HepG2 (cell line): Measurements from ENCODE around the gene RGL3. TPM values are rescaled to one million over a fixed set of nuclear protein-coding genes. Genes with fewer than 3 reads are reported as not detected.
A peak's percentile ranks its signal among the peaks of the same experiment; 100 is the strongest.

Experiments
- FOXC1 ChIP-seq: sonication (generic); formaldehyde crosslinking; IDR thresholded peaks from 2 replicates; pipeline ENCODE4 v1.8.0; 2022; ENCODE audit warnings: mild to moderate bottlenecking, missing genetic modification reagents, borderline replicate concordance
- KDM1A ChIP-seq: IDR thresholded peaks from 2 replicates; pipeline ENCODE4 v1.6.1; 2016; ENCODE audit warnings: missing compliant biosample characterization
- MIER2 ChIP-seq: IDR thresholded peaks from 2 replicates; pipeline ENCODE4 v1.6.1; 2016; ENCODE audit warnings: missing biosample characterization, missing genetic modification reagents
- RELA ChIP-seq: sonication (generic); formaldehyde crosslinking; IDR thresholded peaks from 2 replicates; pipeline ENCODE4 v1.4.0; 2020; ENCODE audit warnings: missing genetic modification reagents
- SALL1 ChIP-seq: sonication (generic); formaldehyde crosslinking; IDR thresholded peaks from 2 replicates; pipeline ENCODE4 v1.8.0; 2022; ENCODE audit warnings: mild to moderate bottlenecking, missing genetic modification reagents
- SNAI1 ChIP-seq: sonication (generic); formaldehyde crosslinking; IDR thresholded peaks from 2 replicates; pipeline ENCODE4 v1.5.0; 2020; ENCODE audit warnings: mild to moderate bottlenecking, missing genetic modification reagents, borderline replicate concordance
- TEAD3 ChIP-seq: optimal IDR thresholded peaks from 2 replicates; pipeline ENCODE3; 2016; ENCODE audit warnings: borderline replicate concordance
- ZFP36 ChIP-seq: fragments of 150-350 bp; IDR thresholded peaks from 2 replicates; pipeline ENCODE4 v1.6.1; 2018; ENCODE audit warnings: borderline replicate concordance, low read length, low read depth; ENCODE audit not compliant: partially characterized antibody
- ZNF136 ChIP-seq: sonication (generic); formaldehyde crosslinking; IDR thresholded peaks from 2 replicates; pipeline ENCODE4 v1.8.1; 2022; ENCODE audit warnings: low read depth, mild to moderate bottlenecking, moderate library complexity, missing genetic modification reagents
- ZNF782 ChIP-seq: sonication (generic); formaldehyde crosslinking; IDR thresholded peaks from 2 replicates; pipeline ENCODE4 v1.4.0; 2020; ENCODE audit warnings: missing genetic modification reagents, mild to moderate bottlenecking, borderline replicate concordance
- ZNF83 ChIP-seq: sonication (generic); formaldehyde crosslinking; IDR thresholded peaks from 2 replicates; pipeline ENCODE4 v1.4.0; 2020; ENCODE audit warnings: missing genetic modification reagents, mild to moderate bottlenecking, borderline replicate concordance
- ZSCAN20 ChIP-seq: sonication (generic); formaldehyde crosslinking; IDR thresholded peaks from 2 replicates; pipeline ENCODE4 v1.4.0; 2020; ENCODE audit warnings: missing genetic modification reagents, mild to moderate bottlenecking, borderline replicate concordance
- polyA plus RNA-seq, 8 experiments: library from polyadenylated mRNA; depleted of rRNA in 3 of 8; stranded (reverse) in 7 of 8; unstranded in 1 of 8; fragments of >200 nt; fragmentation: Illumina TruSeq in 4 of 8; extraction: Trizol in 4 of 8; gene quantifications; 2 replicates each; pipeline versions ENCODE4 v1.2.1 to v1.2.3, GENCODE V29; 2011 to 2016; ENCODE audit warnings: low read depth in 4 of 8, missing spikeins in 1 of 8, mixed read lengths in 1 of 8; ENCODE audit not compliant: insufficient read depth in 1 of 8
- total RNA-seq, 5 experiments: library from RNA; depleted of rRNA; stranded (reverse); fragments of >200 nt; fragmentation: Illumina TruSeq; extraction: Trizol; gene quantifications; 2 replicates each; pipeline ENCODE4 v1.2.3, GENCODE V29; 2016; ENCODE audit warnings: low read depth in 1 of 5
- TF ChIP-seq, protein P1 (sequence below): sonication (generic); formaldehyde crosslinking; IDR thresholded peaks from 2 replicates; pipeline ENCODE4 v1.4.0; 2020; ENCODE audit warnings: mild to moderate bottlenecking, missing genetic modification reagents
- TF ChIP-seq, protein P2 (sequence below): sonication (generic); formaldehyde crosslinking; IDR thresholded peaks from 2 replicates; pipeline ENCODE4 v1.4.0; 2020; ENCODE audit warnings: mild to moderate bottlenecking, missing genetic modification reagents
- TF ChIP-seq, protein P3 (sequence below): sonication (generic); formaldehyde crosslinking; IDR thresholded peaks from 2 replicates; pipeline ENCODE4 v1.5.0; 2020; ENCODE audit warnings: missing genetic modification reagents, mild to moderate bottlenecking, borderline replicate concordance

RGL3 gene
- total and polyA plus RNA-seq, 2 of the 13 experiments (the other 11 are each of a cell fraction or from before 2014, with no cell fraction given) = 4.2 to 7.6 TPM

DNA sequence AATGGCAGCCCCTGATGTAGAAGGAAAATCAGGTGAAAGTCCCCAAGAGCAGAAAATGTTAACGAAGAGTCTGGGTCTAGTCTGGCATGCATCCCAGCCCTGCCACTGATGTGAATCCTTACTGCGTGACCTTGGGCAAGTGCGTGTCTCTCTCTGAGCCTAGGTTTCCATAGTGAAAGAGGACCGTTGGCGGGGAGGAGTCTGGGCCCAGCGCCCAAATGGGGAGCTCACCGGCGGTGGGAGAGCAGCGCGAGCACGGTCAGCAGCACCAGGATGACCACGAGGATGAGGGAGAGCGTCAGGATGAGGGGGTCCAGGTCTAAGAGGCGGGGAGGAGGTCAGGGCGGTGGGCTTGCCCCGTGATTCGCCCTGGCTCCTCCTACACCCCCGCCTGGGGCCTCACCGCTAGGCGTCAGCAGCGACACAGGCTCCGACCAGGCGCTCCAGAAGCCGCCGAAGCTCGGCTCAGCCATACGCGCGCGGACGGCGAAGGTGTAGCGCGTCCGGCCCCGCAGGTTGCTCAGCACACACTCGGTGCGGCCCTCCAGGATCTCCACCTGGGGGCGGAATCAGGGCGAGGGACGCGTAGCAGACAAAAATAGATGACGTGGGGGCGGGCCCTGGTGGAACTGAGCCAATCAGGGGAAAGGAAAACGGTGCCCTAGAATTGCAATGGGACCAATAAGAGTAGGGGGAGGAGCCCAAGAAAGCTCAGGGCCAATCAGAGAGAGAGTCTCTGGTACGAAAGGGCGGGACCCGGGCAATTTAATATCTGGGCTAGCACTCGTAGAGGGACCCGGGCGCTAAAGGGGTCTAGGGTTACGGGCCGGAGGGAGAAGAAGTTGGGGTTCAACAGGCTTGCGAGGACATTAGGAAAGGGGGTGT is 38.2 kb downstream of the RGL3 start (continued):
- TF ChIP-seq, protein P1, sequence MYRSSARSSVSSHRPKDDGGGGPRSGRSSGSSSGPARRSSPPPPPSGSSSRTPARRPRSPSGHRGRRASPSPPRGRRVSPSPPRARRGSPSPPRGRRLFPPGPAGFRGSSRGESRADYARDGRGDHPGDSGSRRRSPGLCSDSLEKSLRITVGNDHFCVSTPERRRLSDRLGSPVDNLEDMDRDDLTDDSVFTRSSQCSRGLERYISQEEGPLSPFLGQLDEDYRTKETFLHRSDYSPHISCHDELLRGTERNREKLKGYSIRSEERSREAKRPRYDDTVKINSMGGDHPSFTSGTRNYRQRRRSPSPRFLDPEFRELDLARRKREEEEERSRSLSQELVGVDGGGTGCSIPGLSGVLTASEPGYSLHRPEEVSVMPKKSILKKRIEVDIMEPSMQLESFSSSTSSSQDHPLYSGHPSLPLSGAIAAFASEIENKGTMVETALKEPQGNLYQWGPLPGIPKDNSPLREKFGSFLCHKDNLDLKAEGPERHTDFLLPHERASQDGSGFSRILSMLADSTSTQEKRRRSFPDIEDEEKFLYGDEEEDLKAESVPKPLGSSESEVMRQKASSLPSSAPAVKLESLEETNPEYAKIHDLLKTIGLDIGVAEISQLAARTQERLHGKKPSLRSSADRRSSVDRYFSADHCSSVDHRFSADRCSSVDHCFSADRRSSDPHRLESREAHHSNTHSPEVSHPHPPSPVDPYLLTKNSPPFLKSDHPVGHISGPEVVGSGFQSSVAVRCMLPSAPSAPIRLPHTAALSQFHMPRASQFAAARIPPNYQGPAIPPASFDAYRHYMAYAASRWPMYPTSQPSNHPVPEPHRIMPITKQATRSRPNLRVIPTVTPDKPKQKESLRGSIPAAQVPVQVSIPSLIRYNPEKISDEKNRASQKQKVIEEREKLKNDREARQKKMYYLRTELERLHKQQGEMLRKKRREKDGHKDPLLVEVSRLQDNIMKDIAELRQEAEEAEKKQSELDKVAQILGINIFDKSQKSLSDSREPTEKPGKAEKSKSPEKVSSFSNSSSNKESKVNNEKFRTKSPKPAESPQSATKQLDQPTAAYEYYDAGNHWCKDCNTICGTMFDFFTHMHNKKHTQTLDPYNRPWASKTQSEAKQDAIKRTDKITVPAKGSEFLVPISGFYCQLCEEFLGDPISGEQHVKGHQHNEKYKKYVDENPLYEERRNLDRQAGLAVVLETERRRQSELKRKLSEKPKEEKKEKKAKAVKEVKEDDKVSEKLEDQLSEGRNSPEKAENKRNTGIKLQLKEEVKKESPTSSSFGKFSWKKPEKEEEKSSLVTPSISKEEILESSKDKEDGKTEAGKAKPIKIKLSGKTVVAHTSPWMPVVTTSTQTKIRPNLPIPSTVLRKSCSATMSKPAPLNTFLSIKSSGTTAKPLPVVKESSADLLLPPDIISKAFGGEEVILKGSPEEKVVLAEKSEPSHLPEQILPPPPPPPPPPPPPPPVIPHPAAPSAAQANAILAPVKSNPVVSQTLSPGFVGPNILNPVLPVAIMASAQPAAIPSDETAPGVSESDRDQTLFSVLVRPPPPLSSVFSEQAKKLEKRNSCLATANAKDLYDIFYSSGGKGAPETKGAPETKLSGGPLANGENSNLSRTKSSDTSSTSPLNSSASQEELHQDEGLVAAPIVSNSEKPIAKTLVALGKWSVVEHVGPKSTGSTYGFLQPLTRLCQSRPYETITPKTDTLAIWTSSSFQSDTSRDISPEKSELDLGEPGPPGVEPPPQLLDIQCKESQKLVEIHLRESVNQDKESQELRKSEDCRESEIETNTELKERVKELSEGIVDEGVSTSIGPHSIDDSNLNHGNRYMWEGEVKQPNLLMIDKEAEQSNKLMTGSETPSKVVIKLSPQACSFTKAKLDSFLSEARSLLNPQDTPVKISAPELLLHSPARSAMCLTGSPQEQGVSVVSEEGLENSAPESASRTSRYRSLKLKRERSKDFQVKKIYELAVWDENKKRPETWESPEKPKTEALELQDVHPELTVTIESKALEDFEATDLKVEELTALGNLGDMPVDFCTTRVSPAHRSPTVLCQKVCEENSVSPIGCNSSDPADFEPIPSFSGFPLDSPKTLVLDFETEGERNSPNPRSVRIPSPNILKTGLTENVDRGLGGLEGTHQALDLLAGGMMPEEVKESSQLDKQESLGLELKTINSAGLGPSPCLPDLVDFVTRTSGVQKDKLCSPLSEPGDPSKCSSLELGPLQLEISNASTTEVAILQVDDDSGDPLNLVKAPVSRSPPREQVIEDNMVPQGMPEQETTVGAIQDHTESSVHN (CRISPR knock-in tag) = no peak
- TF ChIP-seq MIER2 (CRISPR knock-in tag) (peak; percentile 20; the same call in 1 of the 2 replicates), ZFP36 (no peak), ZNF83 (no peak), RELA (CRISPR knock-in tag) (0 out of 2 replicates have a peak, but pooled peaks have one; percentile 36), SALL1 (peak; percentile 84; the same call in 1 of the 2 replicates), ZNF782 (CRISPR knock-in tag) (peak; percentile 79; the same call in 1 of the 2 replicates), TEAD3 (peak; percentile 59), FOXC1 (CRISPR knock-in tag) (peak; percentile 82), ZNF136 (CRISPR knock-in tag) (0 out of 2 replicates have a peak, but pooled peaks have one; percentile 45), KDM1A (CRISPR knock-in tag) (no peak), ZSCAN20 (CRISPR knock-in tag) (no peak), SNAI1 (CRISPR knock-in tag) (no peak)
- TF ChIP-seq, protein P2, sequence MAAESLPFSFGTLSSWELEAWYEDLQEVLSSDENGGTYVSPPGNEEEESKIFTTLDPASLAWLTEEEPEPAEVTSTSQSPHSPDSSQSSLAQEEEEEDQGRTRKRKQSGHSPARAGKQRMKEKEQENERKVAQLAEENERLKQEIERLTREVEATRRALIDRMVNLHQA (CRISPR knock-in tag) = no peak
- TF ChIP-seq, protein P3, sequence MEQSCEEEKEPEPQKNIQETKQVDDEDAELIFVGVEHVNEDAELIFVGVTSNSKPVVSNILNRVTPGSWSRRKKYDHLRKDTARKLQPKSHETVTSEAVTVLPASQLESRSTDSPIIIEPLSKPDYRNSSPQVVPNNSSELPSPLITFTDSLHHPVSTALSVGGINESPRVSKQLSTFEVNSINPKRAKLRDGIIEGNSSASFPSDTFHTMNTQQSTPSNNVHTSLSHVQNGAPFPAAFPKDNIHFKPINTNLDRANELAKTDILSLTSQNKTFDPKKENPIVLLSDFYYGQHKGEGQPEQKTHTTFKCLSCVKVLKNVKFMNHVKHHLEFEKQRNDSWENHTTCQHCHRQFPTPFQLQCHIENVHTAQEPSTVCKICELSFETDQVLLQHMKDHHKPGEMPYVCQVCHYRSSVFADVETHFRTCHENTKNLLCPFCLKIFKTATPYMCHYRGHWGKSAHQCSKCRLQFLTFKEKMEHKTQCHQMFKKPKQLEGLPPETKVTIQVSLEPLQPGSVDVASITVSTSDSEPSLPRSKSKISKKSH (CRISPR knock-in tag) = peak; percentile 80; the same call in 1 of the 2 replicates
